HG02938 (cell line): ENCODE results near the gene SH3RF3.
"Not testable (repeated sequence)": the region's sequence is repeated elsewhere in the genome, so short reads cannot be mapped to it uniquely, and the experiment has no call there.

Experiments
- ATAC-seq: cut with Tn5 transposase; IDR thresholded peaks from one replicate; pipeline ENCODE4 v1.9.1; 2021; ENCODE audit warnings: mild to moderate bottlenecking, moderate library complexity; ENCODE audit not compliant: unreplicated experiment

Gene SH3RF3

DNA sequence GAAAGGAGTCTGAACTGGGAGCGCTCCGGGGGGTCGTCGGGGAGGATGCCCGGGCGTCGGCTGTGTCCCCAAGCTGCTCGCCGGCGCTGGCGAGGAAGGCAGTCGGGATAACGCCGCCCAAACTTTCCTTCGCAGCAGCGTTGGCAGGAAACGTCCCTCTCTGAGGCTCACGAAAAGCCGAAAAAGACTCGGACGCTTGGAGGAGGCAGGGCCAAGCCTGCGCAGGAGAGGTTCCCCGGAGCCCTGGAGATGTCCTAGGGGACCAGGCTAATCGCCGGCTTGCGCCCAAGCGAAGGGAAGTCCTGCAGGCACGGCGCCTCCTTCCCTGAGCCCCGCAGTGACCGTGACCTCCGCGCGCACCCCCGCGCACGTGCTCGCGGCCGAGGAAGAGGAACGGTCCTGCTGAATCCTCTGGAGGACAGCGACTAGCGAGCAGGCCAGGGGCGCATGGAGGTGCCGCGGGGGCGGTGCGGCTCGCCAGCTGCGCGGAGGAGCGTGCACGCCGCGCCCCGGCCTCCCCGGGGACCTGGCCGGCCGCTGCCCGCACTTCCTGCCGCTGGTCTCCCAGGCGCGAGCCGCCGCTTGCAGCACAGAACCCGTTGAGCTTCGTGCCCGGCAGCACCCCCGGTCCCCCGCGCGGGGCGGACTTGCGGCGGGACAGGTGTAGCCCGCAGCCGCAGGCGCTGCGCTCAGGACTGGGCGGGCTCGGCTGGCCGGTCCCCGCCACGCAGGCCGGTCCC is at the start of gene SH3RF3:
Gene SH3RF3 (plus strand): TSS at position 590 of the 740 bp plus-strand sequence.
- no peak for ATAC-seq

- ATAC-seq = no peak
Measured at GRCh38 chr2:109079590-109079989, 49.4 kb upstream of the SH3RF3 start.

GRCh38 chr2:109080109-109080508 is 48.9 kb upstream of the SH3RF3 start:
- no peak for ATAC-seq

DNA sequence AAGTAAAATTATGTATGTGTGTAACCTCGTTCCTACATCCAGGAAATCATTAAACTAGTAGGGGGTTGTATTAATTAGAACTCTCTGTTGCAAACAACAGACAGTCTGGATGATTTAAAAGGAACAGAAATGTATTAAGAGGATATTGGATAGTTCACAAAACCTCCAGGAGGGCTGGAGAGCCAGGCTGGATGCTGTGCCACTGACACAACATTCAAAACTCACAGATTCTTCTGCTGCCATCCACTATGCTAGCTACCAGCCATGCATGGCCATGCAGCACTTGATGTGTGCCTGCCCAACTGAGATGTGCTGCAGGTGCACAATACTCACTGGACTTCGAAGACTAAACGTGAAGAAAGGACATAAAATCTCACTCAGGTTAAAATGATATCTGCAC is 48.2 kb upstream of the SH3RF3 start:
- ATAC-seq = no peak

DNA sequence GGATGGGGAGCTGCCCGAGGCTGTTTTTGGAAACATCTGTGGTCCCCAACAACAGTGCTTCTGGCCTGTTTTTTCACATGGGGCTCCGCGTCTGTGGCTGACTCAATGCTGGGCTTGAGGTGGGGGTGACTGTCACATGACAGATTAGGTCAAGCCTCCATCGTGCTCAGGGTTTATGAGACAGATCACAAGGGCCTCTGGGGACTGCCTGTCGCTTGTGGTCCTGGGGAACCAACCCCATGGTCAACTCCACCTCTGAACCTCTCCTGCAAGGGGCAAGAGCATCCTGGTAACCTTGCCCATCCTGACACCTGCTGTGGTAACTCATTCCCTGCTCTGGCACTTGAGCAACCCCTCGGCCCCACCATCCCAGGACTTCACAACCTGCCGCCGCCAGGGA is 47.6 kb upstream of the SH3RF3 start:
- no peak for ATAC-seq

DNA sequence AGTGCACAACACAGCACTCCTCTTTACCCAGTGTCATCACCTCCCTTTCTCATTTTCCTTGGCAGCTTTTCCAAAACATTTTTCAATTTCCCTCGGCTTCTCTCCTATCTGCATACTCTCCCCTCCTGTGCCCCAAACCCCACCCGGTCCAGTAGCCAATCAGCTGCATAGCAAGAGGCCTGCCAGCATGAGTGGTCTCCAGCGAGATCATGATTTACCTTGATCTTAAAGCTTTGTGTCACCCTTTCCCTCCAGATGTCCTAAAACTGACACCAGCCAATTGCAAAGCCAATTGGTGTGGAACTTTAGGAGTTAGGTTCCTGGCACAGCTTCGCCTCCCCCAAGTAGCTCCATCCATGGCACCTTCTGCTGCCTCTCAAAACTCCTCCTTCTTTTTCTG is 45.2 kb upstream of the SH3RF3 start:
- ATAC-seq = no peak

DNA sequence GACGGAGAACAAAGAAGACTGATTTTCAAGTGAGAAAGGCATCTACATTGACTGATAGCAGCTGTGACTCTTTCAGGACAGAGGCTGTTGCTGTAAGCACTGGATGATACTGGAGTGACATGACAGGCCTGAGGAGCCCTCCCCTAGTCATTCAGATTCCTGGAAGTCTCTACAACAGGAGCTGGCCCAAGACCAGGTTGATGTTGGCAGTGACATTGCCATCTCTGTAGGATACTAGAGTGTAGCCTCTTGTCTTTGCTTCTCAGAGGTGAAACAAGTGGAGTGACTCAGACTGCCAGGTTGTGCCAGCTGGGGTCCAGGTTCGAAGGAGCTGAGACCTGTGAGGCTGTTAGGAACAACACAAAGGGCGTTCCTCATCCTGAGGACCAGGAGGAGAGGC is 44.7 kb upstream of the SH3RF3 start:
- ATAC-seq = no peak

- ATAC-seq = no peak
Measured at GRCh38 chr2:109085912-109086742, 42.9 kb upstream of the SH3RF3 start.

GRCh38 chr2:109086743-109087020 is 42.3 kb upstream of the SH3RF3 start:
- no peak for ATAC-seq

- ATAC-seq = no peak
Measured at GRCh38 chr2:109087055-109087663, 41.8 kb upstream of the SH3RF3 start.

DNA sequence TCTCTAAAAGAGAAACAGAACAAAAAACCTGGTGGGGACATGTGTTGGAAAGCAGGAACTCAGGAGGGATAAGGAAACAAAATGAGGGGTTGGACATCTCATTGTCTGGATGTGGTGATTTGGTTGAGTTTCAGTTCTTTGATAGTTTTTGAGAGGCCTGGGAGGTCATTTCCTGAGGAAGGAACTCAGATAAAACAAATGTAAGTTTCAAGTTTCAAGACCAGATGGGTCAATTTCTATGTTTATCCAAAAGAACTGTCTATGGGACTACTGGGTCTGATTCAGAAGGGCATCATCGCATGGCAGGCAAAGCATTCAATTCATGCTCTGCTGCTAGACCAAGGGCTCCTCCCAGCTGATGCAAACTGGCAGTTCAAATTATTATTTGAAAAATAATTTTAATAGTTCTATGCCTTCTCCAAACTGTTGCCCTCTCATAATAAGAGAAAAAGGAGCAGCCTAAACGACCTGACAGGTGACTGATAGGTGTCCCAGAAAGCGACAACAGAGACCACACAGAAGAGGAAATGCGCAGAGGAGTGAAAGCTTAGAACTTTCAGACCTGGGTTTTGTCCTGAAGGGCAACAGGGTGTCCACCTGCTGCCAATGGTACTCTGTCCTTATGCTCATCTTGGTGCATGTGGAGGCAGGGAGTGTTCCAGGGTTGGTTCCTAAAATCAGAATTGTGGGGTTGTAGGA is 39.3 kb upstream of the SH3RF3 start:
- no peak for ATAC-seq

- ATAC-seq = no peak
Measured at GRCh38 chr2:109091526-109091925, 37.5 kb upstream of the SH3RF3 start.

- ATAC-seq = no peak
Measured at GRCh38 chr2:109094144-109094543, 34.9 kb upstream of the SH3RF3 start.

- ATAC-seq = no peak
Measured at GRCh38 chr2:109098251-109098920, 30.6 kb upstream of the SH3RF3 start.

- ATAC-seq = no peak
Measured at GRCh38 chr2:109098921-109099273, 30.1 kb upstream of the SH3RF3 start.

DNA sequence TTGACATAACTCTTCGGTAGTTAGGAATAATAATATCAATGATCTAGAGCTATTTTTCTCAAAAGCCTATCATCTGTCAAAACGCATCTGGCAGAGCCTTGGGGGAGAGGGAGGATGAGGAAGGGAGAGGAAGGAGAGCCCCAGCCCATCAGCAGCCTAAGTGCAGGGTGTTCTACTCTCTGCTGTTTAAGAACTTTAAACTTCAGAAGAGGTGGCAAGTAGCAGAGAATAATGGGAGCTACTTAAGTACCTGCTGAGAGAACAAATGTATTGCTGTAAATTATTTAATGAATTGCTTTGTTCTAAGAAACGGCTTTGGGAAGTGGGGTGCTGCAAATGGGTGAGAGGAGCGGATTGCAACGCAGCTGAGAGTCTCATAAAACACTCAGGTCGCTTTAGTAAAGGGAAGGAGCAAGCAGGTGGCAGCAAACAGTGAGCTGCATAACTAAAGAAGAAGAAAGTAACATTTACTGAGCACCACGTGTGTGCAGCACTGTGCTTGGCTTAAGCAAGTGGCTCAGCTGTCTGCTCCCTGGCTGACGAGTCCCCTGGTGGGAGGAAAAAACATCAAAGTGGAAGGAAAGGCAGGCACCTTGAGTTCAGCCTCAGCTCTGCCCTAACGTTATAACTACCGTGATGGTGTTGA is 26.3 kb upstream of the SH3RF3 start:
- ATAC-seq = no peak

GRCh38 chr2:109105113-109105512 is 23.9 kb upstream of the SH3RF3 start:
- no peak for ATAC-seq

- ATAC-seq = no peak
Measured at GRCh38 chr2:109108740-109109139, 20.3 kb upstream of the SH3RF3 start.

DNA sequence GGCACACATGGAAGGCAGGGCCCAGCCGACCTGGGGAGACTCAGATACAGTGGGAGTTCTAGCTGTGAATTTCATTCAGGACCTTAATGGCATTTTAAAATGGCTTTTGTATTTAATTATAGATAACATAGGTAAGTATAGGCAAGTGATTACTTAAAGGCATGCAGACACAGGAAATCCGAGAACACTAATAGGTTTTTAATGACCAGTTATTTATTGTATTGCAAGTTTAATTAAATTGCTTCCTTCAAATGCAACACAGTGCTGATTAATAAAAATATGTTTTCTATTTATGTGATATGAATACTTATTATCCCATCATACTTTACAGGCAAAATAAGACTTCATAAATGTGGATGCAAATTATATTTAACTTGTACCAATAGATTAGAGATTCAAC is 19.7 kb upstream of the SH3RF3 start:
- ATAC-seq = no peak

DNA sequence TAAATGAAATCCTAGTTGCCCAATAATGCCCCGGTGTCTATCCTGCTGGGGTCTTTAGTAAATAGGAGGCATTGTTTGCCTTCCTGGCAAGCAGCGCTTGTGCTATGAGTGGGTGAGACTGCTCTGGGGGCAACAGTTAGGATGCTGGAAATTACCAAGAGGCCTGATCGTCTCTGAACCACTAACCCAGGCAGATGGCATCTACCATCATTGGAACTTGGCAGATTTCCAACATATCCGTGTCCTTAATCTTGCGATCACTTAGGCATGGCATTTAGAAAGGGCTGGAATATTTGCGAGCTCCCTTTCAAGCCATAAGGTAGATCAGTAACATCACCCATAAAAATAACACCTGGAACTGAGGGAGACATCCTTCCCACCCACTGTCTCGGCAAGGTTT is 18.8 kb upstream of the SH3RF3 start:
- ATAC-seq = no peak

DNA sequence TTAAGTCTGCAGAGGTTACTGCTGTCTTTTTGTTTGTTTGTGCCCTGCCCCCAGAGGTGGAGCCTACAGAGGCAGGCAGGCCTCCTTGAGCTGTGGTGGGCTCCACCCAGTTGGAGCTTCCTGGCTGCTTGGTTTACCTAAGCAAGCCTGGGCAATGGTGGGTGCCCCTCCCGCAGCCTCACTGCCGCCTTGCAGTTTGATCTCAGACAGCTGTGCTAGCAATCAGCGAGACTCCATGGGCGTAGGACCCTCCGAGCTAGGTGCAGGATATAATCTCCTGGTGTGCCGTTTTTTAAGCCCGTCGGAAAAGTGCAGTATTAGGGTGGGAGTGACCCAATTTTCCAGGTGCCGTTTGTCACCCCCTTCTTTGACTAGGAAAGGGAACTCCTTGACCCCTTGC is 11.8 kb upstream of the SH3RF3 start:
- not testable (repeated sequence) for ATAC-seq
